Muscle of back (tissue), 11 donors: Measurements from ENCODE around the gene TFPT. TPM values are rescaled to one million over a fixed set of nuclear protein-coding genes. Genes with fewer than 3 reads are reported as not detected.

ENCODE experiments used
- DNase-seq, 3 donors: peaks; one replicate each; pipeline versions ENCODE4 v3.0.0 to v3.0.0-alpha.2; 2013
- polyA plus RNA-seq, 10 donors: library from polyadenylated mRNA; unstranded; fragments of 120-200 nt; gene quantifications; one replicate each; pipeline ENCODE4 v1.2.1, GENCODE V29; 2013; ENCODE audit not compliant: insufficient read length in 10 of 10

The TFPT gene
- polyA plus RNA-seq, 10 donors, result 9.8 to 17.7 (median 13.4) TPM

GRCh38 chr19:54094426-54095000 is 20.9 kb downstream of the TFPT start:
- DNase-seq, result no peak

DNA sequence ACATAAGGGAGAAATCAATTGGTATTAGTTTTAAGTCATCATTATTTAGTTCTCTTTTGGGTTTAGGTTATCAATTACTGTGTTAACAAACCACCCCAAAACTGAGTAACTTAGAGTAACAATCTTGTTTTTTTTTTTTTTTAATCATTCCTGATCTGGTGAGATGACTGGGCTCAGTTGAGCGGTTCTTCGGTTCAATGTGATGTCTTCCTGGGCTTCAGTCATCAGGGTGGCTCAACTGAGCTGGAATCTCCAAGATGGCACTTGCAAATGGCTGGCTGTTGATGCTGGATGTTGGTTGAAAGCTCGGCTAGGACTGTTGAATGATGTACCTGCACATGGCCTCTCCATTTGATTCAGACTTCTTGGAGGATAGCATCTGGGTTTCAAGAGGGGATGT is 31.0 kb downstream of the TFPT start:
- DNase-seq, result no peak

DNA sequence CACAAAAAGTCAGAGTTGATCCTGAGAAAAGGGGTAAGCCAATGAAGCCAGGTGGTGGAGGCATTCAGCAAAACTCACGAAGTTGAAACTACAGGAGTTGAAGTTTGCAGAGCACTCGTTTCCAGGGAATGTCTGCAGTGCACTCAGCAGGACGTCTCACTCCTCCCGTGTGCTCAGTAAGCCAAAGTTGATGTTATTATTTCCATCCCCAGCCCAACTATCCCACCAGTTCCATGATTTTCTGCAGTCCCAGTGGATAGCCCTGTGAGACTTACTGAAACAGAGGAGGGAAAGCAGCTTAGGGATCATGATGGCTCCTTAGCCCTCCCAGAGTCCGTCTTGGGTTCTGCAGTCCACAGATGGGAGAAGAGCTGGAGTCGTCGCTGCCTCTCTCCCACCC is 34.4 kb downstream of the TFPT start, which contains the start of gene TARM1:
Gene TARM1, minus strand, starts transcription at position 334 of the 400 bp plus-strand sequence. Its CDS starts 25 bp downstream, at position 309.
- no peak for DNase-seq

DNA sequence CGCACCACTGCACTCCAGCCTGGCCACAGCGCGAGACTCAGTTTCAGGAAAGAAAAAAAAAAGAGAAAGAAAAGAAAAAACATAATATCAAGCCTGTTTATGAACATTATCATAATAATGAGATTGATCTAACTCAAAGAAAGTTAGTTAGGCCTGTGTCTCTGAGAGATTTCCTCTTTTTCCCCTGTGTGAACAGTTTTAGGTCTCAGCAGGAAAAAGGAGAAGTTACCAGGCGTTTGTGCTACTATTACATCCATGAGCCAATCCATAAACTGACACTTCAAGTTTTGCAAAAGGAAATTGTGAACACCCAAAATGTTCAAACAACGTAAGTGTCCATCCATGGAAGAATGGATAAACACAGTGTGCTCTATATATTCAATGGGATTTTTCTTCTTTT is 38.1 kb downstream of the TFPT start:
- no peak for DNase-seq

GRCh38 chr19:54074851-54075250 is 40.6 kb downstream of the TFPT start:
- no peak for DNase-seq

GRCh38 chr19:54073829-54074228 is 41.6 kb downstream of the TFPT start:
- no peak for DNase-seq

GRCh38 chr19:54069470-54069869 is 46.0 kb downstream of the TFPT start:
- DNase-seq, result no peak

DNA sequence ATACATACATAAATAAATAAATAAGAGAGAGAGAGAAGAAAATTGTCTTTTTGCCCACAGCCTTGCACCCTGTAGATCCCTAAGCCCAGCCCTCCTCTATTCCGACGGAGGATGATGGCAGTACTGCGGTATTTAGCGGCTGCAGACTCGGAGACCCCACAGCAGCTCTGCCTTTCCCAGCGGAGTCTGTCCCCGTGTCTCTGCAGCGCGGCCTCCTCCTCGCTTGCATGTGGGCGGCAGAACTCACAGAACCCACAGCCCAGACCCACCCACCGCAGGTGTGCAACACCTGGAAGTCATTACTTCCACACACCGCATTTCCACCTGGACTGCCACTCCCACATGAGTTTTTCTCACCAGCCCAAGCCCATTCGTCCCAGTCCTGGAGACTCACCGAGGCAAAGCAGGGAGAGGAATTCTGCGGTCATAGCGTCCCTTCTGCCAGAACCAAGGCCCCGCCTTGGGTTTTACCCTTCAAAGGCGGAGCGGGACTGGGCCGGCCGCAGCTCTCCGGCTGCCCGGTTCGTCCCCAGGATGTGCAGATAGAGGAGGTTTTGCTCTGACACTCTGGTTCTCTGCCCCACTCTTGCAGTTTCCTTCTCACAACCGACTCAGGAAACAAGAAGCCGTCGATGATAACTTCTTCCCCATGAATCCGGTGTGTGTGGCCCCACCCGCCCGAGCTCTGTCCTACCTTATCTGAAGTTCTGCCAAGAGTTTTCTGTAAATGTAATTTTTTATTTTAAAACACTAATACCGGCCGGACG is 51.9 kb downstream of the TFPT start, which contains the start of gene VSTM1:
Gene VSTM1, minus strand, starts transcription at position 548 of the 767 bp plus-strand sequence. Its CDS starts 120 bp downstream, at position 428.
- no peak for DNase-seq

GRCh38 chr19:54062643-54063042 is 52.8 kb downstream of the TFPT start:
- no peak for DNase-seq

Other genes starting within 250 kb of the TFPT start
- 100 to 1,000 TPM; 161 to 255 (median 199) TPM for gene MYADM, start 247.8 kb downstream of the TFPT start, polyA plus RNA-seq
- gene PRKCG, start 233.5 kb downstream of the TFPT start, polyA plus RNA-seq, result 1 to 10 TPM in 1 of 10 donors, under 1 TPM in 8, not detected in 1; 0.11 to 1.0 (median 0.30) TPM
- gene CACNG7, start 206.4 kb downstream of the TFPT start, polyA plus RNA-seq, result 1 to 10 TPM in 1 of 10 donors, under 1 TPM in 6, not detected in 3; 0.10 to 1.3 (median 0.20) TPM
- 1 to 10 TPM in 1 of 10 donors, under 1 TPM in 9; 0.39 to 1.0 (median 0.55) TPM for gene CACNG8, start 152.7 kb downstream of the TFPT start, polyA plus RNA-seq
- gene CACNG6, start 124.0 kb downstream of the TFPT start, polyA plus RNA-seq, result 10 to 100 TPM; 21.1 to 29.6 (median 22.9) TPM
- gene VSTM1, start 51.8 kb downstream of the TFPT start, polyA plus RNA-seq, result under 1 TPM in 2 of 10 donors, not detected in 8; 0.22 to 0.35 TPM
- gene TARM1, start 34.3 kb downstream of the TFPT start, polyA plus RNA-seq, result not detected
- under 1 TPM; 0.11 to 0.54 (median 0.43) TPM for gene OSCAR, start 14.9 kb downstream of the TFPT start, polyA plus RNA-seq
- 100 to 1,000 TPM in 5 of 10 donors, 10 to 100 TPM in 5; 76.3 to 116 (median 98.6) TPM for gene NDUFA3, start 12.8 kb downstream of the TFPT start, polyA plus RNA-seq
- gene PRPF31, start 97 bp upstream of the TFPT start, polyA plus RNA-seq, result 10 to 100 TPM; 35.0 to 52.0 (median 45.4) TPM
- gene CNOT3, start 22.1 kb upstream of the TFPT start, polyA plus RNA-seq, result 10 to 100 TPM; 30.0 to 46.6 (median 35.3) TPM
- gene LENG1, start 44.1 kb upstream of the TFPT start, polyA plus RNA-seq, result 10 to 100 TPM in 1 of 10 donors, 1 to 10 TPM in 9; 5.7 to 10.3 (median 7.9) TPM
- gene TMC4, start 57.5 kb upstream of the TFPT start, polyA plus RNA-seq, result 1 to 10 TPM; 1.3 to 4.5 (median 3.0) TPM
- gene MBOAT7, start 73.9 kb upstream of the TFPT start, polyA plus RNA-seq, result 10 to 100 TPM; 19.7 to 34.6 (median 28.0) TPM
- gene TSEN34, start 75.7 kb upstream of the TFPT start, polyA plus RNA-seq, result 10 to 100 TPM; 20.8 to 37.2 (median 30.6) TPM
- gene RPS9, start 85.2 kb upstream of the TFPT start, polyA plus RNA-seq, result 1,000 to 10,000 TPM; 1,602 to 2,705 (median 2,168) TPM
- gene LILRB3, start 107.3 kb upstream of the TFPT start, polyA plus RNA-seq, result 1 to 10 TPM in 9 of 10 donors, under 1 TPM in 1; 0.79 to 3.8 (median 2.3) TPM
- 1 to 10 TPM; 1.1 to 2.6 (median 1.5) TPM for gene LILRA6, start 127.1 kb upstream of the TFPT start, polyA plus RNA-seq
- gene LILRB5, start 141.6 kb upstream of the TFPT start, polyA plus RNA-seq, result 10 to 100 TPM in 1 of 10 donors, 1 to 10 TPM in 9; 6.8 to 11.2 (median 8.9) TPM
- 1 to 10 TPM; 1.2 to 2.3 (median 1.7) TPM for gene LILRB2, start 165.5 kb upstream of the TFPT start, polyA plus RNA-seq
- 1 to 10 TPM in 1 of 10 donors, under 1 TPM in 9; 0.37 to 1.1 (median 0.54) TPM for gene LILRA5, start 197.5 kb upstream of the TFPT start, polyA plus RNA-seq
- gene LILRA4, start 223.5 kb upstream of the TFPT start, polyA plus RNA-seq, result under 1 TPM in 2 of 10 donors, not detected in 8; 0.17 to 0.20 TPM
- 10 to 100 TPM in 1 of 10 donors, 1 to 10 TPM in 9; 5.6 to 11.0 (median 7.4) TPM for gene LAIR1, start 249.3 kb upstream of the TFPT start, polyA plus RNA-seq